HEK293 (cell line): ENCODE data around the gene ZSCAN4.

ENCODE experiments used
- CTCF ChIA-PET: fragments of 350-600 bp; formaldehyde crosslinking; extraction: SDS; loops from one replicate; lab custom pipeline; 2021; ENCODE audit warnings: antibody characterized with exemption; lab: Yijun Ruan, JAX
- POLR2A ChIA-PET: fragments of 300-600 bp; formaldehyde crosslinking; extraction: SDS; loops from one replicate; lab custom pipeline; 2020; ENCODE audit warnings: antibody characterized with exemption, inconsistent platforms; lab: Yijun Ruan, JAX
- H3K27ac ChIP-seq: fragments of 200-500 bp; sonication (Bioruptor generic); 2 replicates; pipeline ENCODE4 v1.5.1; 2014; ENCODE audit warnings: low read depth, low read length, control low read depth, inconsistent platforms; ENCODE audit errors: extremely low read depth
- H3K36me3 ChIP-seq, 2 experiments: fragments of 200-500 bp in 1 of 2; sonication (Bioruptor generic) in 1 of 2; 1 replicate in 1 of 2; 2 replicates in 1 of 2; pipeline ENCODE4 v1.5.1; 2014 to 2017; ENCODE audit warnings: inconsistent platforms in 2 of 2, low read length in 2 of 2; ENCODE audit not compliant: control insufficient read depth in 2 of 2, insufficient read depth in 1 of 2
- H3K4me1 ChIP-seq: fragments of 200-500 bp; sonication (Bioruptor generic); 2 replicates; pipeline ENCODE4 v1.5.1; 2014; ENCODE audit warnings: mild to moderate bottlenecking, low read length, inconsistent platforms; ENCODE audit not compliant: control insufficient read depth, insufficient read depth
- H3K4me3 ChIP-seq: 2 replicates; pipeline ENCODE4 v1.5.1; 2011; ENCODE audit warnings: low read depth, mild to moderate bottlenecking, control low read depth, low read length, moderate library complexity
- H3K9me3 ChIP-seq: fragments of 200-500 bp; sonication (Bioruptor generic); 2 replicates; pipeline ENCODE4 v1.5.1; 2014; ENCODE audit warnings: low read depth, low read length, inconsistent platforms; ENCODE audit not compliant: control insufficient read depth, insufficient read depth
- INSM2 ChIP-seq: fragments of 450-650 bp; formaldehyde crosslinking; IDR thresholded peaks from 2 replicates; pipeline ENCODE4 v1.5.1; 2016; ENCODE audit warnings: missing biosample characterization, missing genetic modification characterization
- OVOL3 ChIP-seq: fragments of 450-650 bp; formaldehyde crosslinking; IDR thresholded peaks from 2 replicates; pipeline ENCODE4 v1.5.1; 2016; ENCODE audit warnings: missing biosample characterization, missing genetic modification characterization
- REPIN1 ChIP-seq: fragments of 450-650 bp; formaldehyde crosslinking; IDR thresholded peaks from 2 replicates; pipeline ENCODE4 v1.5.1; 2017; ENCODE audit warnings: missing biosample characterization, missing genetic modification characterization, low read depth
- YY1 ChIP-seq: fragments of 450-650 bp; formaldehyde crosslinking; IDR thresholded peaks from 2 replicates; pipeline ENCODE4 v1.5.1; 2018; ENCODE audit warnings: missing biosample characterization, missing genetic modification characterization
- ZBTB44 ChIP-seq: fragments of 450-650 bp; IDR thresholded peaks from 2 replicates; pipeline ENCODE4 v1.5.1; 2018; ENCODE audit warnings: missing biosample characterization, mild to moderate bottlenecking, missing genetic modification characterization
- ZBTB6 ChIP-seq: fragments of 450-650 bp; formaldehyde crosslinking; IDR thresholded peaks from 2 replicates; pipeline ENCODE4 v1.5.1; 2017; ENCODE audit warnings: missing biosample characterization, missing genetic modification characterization
- ZFHX2 ChIP-seq: fragments of 450-650 bp; formaldehyde crosslinking; conservative IDR thresholded peaks from 2 replicates; pipeline ENCODE4 v1.5.1; 2016; ENCODE audit warnings: missing biosample characterization, missing genetic modification characterization
- ZNF121 ChIP-seq: fragments of 450-650 bp; formaldehyde crosslinking; IDR thresholded peaks from 2 replicates; pipeline ENCODE4 v1.5.1; 2016; ENCODE audit warnings: missing biosample characterization, missing genetic modification characterization
- ZNF140 ChIP-seq: fragments of 450-650 bp; formaldehyde crosslinking; IDR thresholded peaks from 2 replicates; pipeline ENCODE4 v1.5.1; 2016; ENCODE audit warnings: missing biosample characterization, missing genetic modification characterization
- ZNF148 ChIP-seq: fragments of 450-650 bp; formaldehyde crosslinking; IDR thresholded peaks from 2 replicates; pipeline ENCODE4 v1.5.0; 2017; ENCODE audit warnings: missing biosample characterization, missing genetic modification characterization, borderline replicate concordance
- ZNF174 ChIP-seq: fragments of 450-650 bp; formaldehyde crosslinking; IDR thresholded peaks from 2 replicates; pipeline ENCODE4 v1.5.0; 2017; ENCODE audit warnings: missing biosample characterization, mild to moderate bottlenecking, missing genetic modification characterization
- ZNF324 ChIP-seq: fragments of 450-650 bp; formaldehyde crosslinking; IDR thresholded peaks from 2 replicates; pipeline ENCODE4 v1.5.1; 2016; ENCODE audit warnings: missing biosample characterization, missing genetic modification characterization
- ZNF48 ChIP-seq: fragments of 450-650 bp; formaldehyde crosslinking; IDR thresholded peaks from 2 replicates; pipeline ENCODE4 v1.5.1; 2016; ENCODE audit warnings: missing biosample characterization, missing genetic modification characterization
- ZNF518A ChIP-seq: fragments of 450-650 bp; formaldehyde crosslinking; conservative IDR thresholded peaks from 2 replicates; pipeline ENCODE4 v1.5.1; 2016; ENCODE audit warnings: low read depth, missing biosample characterization, missing genetic modification characterization
- ZNF544 ChIP-seq: fragments of 450-650 bp; formaldehyde crosslinking; IDR thresholded peaks from 2 replicates; pipeline ENCODE4 v1.5.0; 2017; ENCODE audit warnings: missing biosample characterization, missing genetic modification characterization
- ZNF585B ChIP-seq: fragments of 450-650 bp; formaldehyde crosslinking; IDR thresholded peaks from 2 replicates; pipeline ENCODE4 v1.5.1; 2016; ENCODE audit warnings: missing biosample characterization, missing genetic modification characterization
- ZNF76 ChIP-seq: fragments of 450-650 bp; formaldehyde crosslinking; IDR thresholded peaks from 2 replicates; pipeline ENCODE4; 2016; ENCODE audit warnings: low read depth, missing biosample characterization, missing genetic modification characterization, borderline replicate concordance
- ZNF768 ChIP-seq: fragments of 450-650 bp; formaldehyde crosslinking; IDR thresholded peaks from 2 replicates; pipeline ENCODE4 v1.5.1; 2018; ENCODE audit warnings: missing biosample characterization, mild to moderate bottlenecking, missing genetic modification characterization
- ZNF837 ChIP-seq: fragments of 450-650 bp; formaldehyde crosslinking; IDR thresholded peaks from 2 replicates; pipeline ENCODE4 v1.5.1; 2016; ENCODE audit warnings: missing biosample characterization, missing genetic modification characterization
- ZSCAN18 ChIP-seq: fragments of 450-650 bp; formaldehyde crosslinking; IDR thresholded peaks from 2 replicates; pipeline ENCODE4 v1.5.1; 2016; ENCODE audit warnings: missing biosample characterization, missing genetic modification characterization

The ZSCAN4 gene

GRCh38 chr19:57706346-57706745 is 37.6 kb downstream of the ZSCAN4 start:
- no peak for TF ChIP-seq ZNF174 (tag by site-specific recombination)
- no peak for TF ChIP-seq ZSCAN18 (tag by site-specific recombination)
- TF ChIP-seq OVOL3 (tag by site-specific recombination) = no peak
- no peak for TF ChIP-seq ZBTB6 (tag by site-specific recombination)
- no peak for TF ChIP-seq ZNF544
- TF ChIP-seq ZNF518A (tag by site-specific recombination) = no peak
- TF ChIP-seq INSM2 (tag by site-specific recombination) = no peak
- no peak for TF ChIP-seq ZNF76 (tag by site-specific recombination)
- no peak for TF ChIP-seq REPIN1 (tag by site-specific recombination)
- no peak for TF ChIP-seq ZNF585B (tag by site-specific recombination)
- no peak for TF ChIP-seq ZNF121 (tag by site-specific recombination)
- TF ChIP-seq ZNF48 (tag by site-specific recombination) = no peak
- TF ChIP-seq ZFHX2 (tag by site-specific recombination) = no peak
- TF ChIP-seq ZNF324 (tag by site-specific recombination) = no peak
- TF ChIP-seq ZNF140 = no peak
- no peak for TF ChIP-seq ZNF768 (tag by site-specific recombination)
- no peak for TF ChIP-seq ZNF148 (tag by site-specific recombination)
- no peak for TF ChIP-seq YY1
- TF ChIP-seq ZBTB44 (tag by site-specific recombination) = no peak
- no peak for TF ChIP-seq ZNF837 (tag by site-specific recombination)
- no peak overlapping the region for H3K27ac ChIP-seq
- CTCF ChIA-PET = no interaction called here
- no peaks in the 10 kb centered on the region; the same call in 1 of the 2 replicates for H3K9me3 ChIP-seq
- no peaks in the 10 kb centered on the region; a peak in 1 of 3 replicates for H3K36me3 ChIP-seq
- H3K4me1 ChIP-seq = no peaks in the 10 kb centered on the region
- POLR2A ChIA-PET = no interaction called here
- H3K4me3 ChIP-seq = no peak overlapping the region
